DND-41 (cell line): ENCODE results near the gene FBXL13.
"Not testable (repeated sequence)": the region's sequence is repeated elsewhere in the genome, so short reads cannot be mapped to it uniquely, and the experiment has no call there.

Source experiments
- ATAC-seq: fragments of 200-7000 bp; cut with Tn5 transposase; 3 replicates; pipeline ENCODE4 v1.9.1; 2021; ENCODE audit warnings: low read depth; ENCODE audit not compliant: insufficient read depth
- DNase-seq: peaks from one replicate; pipeline ENCODE4 v3.0.0-alpha.2; 2020
- H2AFZ ChIP-seq: 2 replicates; pipeline ENCODE4 v1.6.0; 2012; ENCODE audit warnings: low read depth, low read length
- H3K27ac ChIP-seq: 2 replicates; pipeline ENCODE4 v1.5.1; 2012; ENCODE audit warnings: low read length, inconsistent platforms
- H3K27me3 ChIP-seq: fragments of 200-600 bp; sonication (generic); 2 replicates; pipeline ENCODE4 v1.6.0; 2012; ENCODE audit warnings: low read length, mild to moderate bottlenecking, inconsistent platforms; ENCODE audit not compliant: insufficient read depth, poor library complexity
- H3K36me3 ChIP-seq: 2 replicates; pipeline ENCODE4 v1.5.1; 2012; ENCODE audit warnings: low read length, inconsistent platforms; ENCODE audit not compliant: insufficient read depth
- H3K4me1 ChIP-seq: 2 replicates; pipeline ENCODE4 v1.5.1; 2012; ENCODE audit warnings: mild to moderate bottlenecking, low read length; ENCODE audit not compliant: insufficient read depth
- H3K4me2 ChIP-seq: 2 replicates; pipeline ENCODE4 v1.6.0; 2012; ENCODE audit warnings: mild to moderate bottlenecking, moderate library complexity, low read length, inconsistent platforms; ENCODE audit not compliant: insufficient read depth
- H3K4me3 ChIP-seq, 2 experiments: fragments of 200-600 bp in 1 of 2; shearing (Covaris generic) in 1 of 2; 2 replicates each; pipeline ENCODE4 v1.5.1; 2012 to 2016; ENCODE audit warnings: inconsistent platforms in 2 of 2, low read length in 2 of 2, mild to moderate bottlenecking in 2 of 2, low read depth in 1 of 2, moderate library complexity in 1 of 2
- H3K79me2 ChIP-seq: 2 replicates; pipeline ENCODE4 v1.6.0; 2012; ENCODE audit warnings: low read length, inconsistent platforms; ENCODE audit not compliant: insufficient read depth
- H3K9ac ChIP-seq: 2 replicates; pipeline ENCODE4 v1.6.0; 2012; ENCODE audit warnings: low read depth, mild to moderate bottlenecking, inconsistent platforms, low read length, moderate library complexity
- H3K9me3 ChIP-seq: 2 replicates; pipeline ENCODE4 v1.5.1; 2012; ENCODE audit warnings: low read length, moderate library complexity, mild to moderate bottlenecking, inconsistent platforms; ENCODE audit not compliant: insufficient read depth, severe bottlenecking
- H4K20me1 ChIP-seq: 2 replicates; pipeline ENCODE4 v1.6.0; 2012; ENCODE audit warnings: low read length; ENCODE audit not compliant: insufficient read depth
- EZH2 ChIP-seq: IDR thresholded peaks from 3 replicates; pipeline ENCODE4 v1.6.1; 2012; ENCODE audit warnings: borderline replicate concordance, low read depth, mild to moderate bottlenecking, moderate library complexity, low read length, inconsistent platforms; ENCODE audit not compliant: severe bottlenecking
- TF ChIP-seq, protein P1 (sequence below): IDR thresholded peaks from 2 replicates; pipeline ENCODE4 v1.5.1; 2012; ENCODE audit warnings: borderline replicate concordance, low read length, moderate library complexity, mild to moderate bottlenecking; ENCODE audit not compliant: poor library complexity, severe bottlenecking; ENCODE audit errors: extremely low read depth

FBXL13 gene

DNA sequence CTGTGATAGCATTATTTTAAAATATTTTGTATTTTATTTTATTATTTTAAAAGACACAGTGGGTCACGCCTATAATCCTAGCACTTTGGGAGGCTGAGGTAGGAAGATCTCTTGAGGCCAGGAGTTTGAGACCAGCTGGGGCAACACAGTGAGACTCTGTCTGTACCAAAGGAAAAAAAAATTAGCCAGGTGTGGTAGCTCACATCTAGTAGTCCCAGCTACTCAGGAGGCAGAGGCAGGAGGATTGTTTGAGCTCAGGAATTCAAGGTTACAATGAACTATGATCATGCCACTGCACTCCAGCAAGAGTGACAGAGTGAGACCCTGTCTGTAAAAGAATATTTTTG, 37.1 kb downstream of the FBXL13 start:
- H2AFZ ChIP-seq = no peak overlapping the region
- no peaks in the 10 kb centered on the region for H3K27me3 ChIP-seq
- H3K27ac ChIP-seq = no peak overlapping the region
- H4K20me1 ChIP-seq = no peaks in the 10 kb centered on the region
- ATAC-seq = no peak
- no peaks in the 10 kb centered on the region for H3K9me3 ChIP-seq
- H3K9ac ChIP-seq = no peak overlapping the region
- H3K79me2 ChIP-seq = no peaks in the 10 kb centered on the region
- H3K4me2 ChIP-seq = no peak overlapping the region
- no peaks in the 10 kb centered on the region for H3K36me3 ChIP-seq
- H3K4me3 ChIP-seq = no peak overlapping the region
- DNase-seq = no peak
- H3K4me1 ChIP-seq = no peaks in the 10 kb centered on the region
- TF ChIP-seq EZH2 = no peak
- TF ChIP-seq, protein P1, sequence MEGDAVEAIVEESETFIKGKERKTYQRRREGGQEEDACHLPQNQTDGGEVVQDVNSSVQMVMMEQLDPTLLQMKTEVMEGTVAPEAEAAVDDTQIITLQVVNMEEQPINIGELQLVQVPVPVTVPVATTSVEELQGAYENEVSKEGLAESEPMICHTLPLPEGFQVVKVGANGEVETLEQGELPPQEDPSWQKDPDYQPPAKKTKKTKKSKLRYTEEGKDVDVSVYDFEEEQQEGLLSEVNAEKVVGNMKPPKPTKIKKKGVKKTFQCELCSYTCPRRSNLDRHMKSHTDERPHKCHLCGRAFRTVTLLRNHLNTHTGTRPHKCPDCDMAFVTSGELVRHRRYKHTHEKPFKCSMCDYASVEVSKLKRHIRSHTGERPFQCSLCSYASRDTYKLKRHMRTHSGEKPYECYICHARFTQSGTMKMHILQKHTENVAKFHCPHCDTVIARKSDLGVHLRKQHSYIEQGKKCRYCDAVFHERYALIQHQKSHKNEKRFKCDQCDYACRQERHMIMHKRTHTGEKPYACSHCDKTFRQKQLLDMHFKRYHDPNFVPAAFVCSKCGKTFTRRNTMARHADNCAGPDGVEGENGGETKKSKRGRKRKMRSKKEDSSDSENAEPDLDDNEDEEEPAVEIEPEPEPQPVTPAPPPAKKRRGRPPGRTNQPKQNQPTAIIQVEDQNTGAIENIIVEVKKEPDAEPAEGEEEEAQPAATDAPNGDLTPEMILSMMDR = no peak

DNA sequence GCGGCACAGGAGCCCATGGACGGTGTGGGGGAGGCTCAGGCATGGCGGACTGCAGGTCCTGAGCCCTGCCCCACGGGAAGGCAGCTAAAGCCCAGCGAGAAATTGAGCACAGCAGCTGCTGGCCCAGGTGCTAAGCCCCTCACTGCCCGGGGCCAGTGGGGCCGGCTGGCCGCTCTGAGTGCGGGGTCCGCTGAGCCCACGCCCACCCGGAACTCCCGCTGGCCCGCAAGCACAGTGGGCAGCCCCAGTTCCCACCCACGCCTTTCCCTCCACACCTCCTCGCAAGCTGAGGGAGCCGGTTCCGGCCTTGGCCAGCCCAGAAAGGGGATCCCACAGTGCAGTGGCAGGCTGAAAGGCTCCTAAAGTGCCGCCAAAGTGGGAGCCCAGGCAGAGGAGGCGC, 40.3 kb downstream of the FBXL13 start:
- not testable (repeated sequence) for H3K27me3 ChIP-seq, H3K9ac ChIP-seq, H3K36me3 ChIP-seq, H3K79me2 ChIP-seq, H2AFZ ChIP-seq, H3K4me3 ChIP-seq, H4K20me1 ChIP-seq, DNase-seq, H3K9me3 ChIP-seq, H3K27ac ChIP-seq, H3K4me2 ChIP-seq, H3K4me1 ChIP-seq, ATAC-seq

DNA sequence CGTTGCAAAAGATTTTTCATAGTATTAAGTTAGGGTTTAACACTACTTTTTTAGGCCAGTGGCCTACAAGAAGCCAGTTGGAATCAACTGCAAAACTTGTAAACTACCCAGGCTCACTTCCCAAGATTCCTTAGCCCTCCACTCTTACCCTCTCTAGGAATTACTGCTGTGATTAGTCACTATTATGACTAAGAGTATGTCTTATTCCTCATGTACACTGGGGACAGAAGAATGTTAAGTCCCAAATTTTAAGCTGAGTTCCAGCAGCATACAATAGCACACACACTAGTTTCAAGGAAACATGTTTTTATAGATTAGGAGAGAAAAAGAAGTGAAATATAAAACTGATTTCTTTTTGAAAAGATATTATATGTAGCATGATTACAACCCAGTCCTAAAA, 42.8 kb downstream of the FBXL13 start:
- TF ChIP-seq, protein P1 = no peak
- no peak for TF ChIP-seq EZH2
- Histone ChIP-seq H3K27ac (no peak overlapping the region), H2AFZ (no peak overlapping the region), H3K36me3 (no peaks in the 10 kb centered on the region), H3K4me2 (no peak overlapping the region), H4K20me1 (no peaks in the 10 kb centered on the region), H3K4me3 (no peak overlapping the region), H3K9ac (no peak overlapping the region), H3K4me1 (no peaks in the 10 kb centered on the region), H3K27me3 (no peaks in the 10 kb centered on the region), H3K79me2 (no peaks in the 10 kb centered on the region), H3K9me3 (no peaks in the 10 kb centered on the region)
- DNase-seq (no peak), ATAC-seq (no peak)

DNA sequence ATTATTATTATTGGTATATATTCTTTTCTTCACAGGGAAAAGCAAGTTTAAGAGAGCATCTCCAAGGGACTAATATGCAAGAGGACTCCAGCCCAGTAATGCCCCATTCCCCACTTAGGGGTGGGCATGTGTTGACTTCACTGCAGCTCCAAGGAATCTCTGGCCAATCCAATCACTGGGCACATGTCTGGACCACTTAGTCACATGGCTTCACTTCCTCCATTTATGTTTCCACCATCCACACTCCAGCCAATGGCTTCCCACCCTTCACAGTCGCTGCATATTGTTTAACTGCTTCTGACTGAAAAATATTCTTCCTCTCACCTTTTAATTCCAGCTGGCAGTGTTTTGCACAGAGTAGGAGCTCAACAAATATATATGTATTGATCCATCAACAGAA, 43.6 kb downstream of the FBXL13 start:
- no peaks in the 10 kb centered on the region for H4K20me1 ChIP-seq
- no peak overlapping the region for H3K27ac ChIP-seq
- H3K36me3 ChIP-seq = no peaks in the 10 kb centered on the region
- H3K4me2 ChIP-seq = no peak overlapping the region
- ATAC-seq (no peak), DNase-seq (no peak)
- H3K4me3 ChIP-seq = no peak overlapping the region
- H3K27me3 ChIP-seq = no peaks in the 10 kb centered on the region
- H3K9me3 ChIP-seq = no peaks in the 10 kb centered on the region
- H3K9ac ChIP-seq = no peak overlapping the region
- TF ChIP-seq EZH2 = no peak
- TF ChIP-seq, protein P1 = no peak
- H3K4me1 ChIP-seq = no peaks in the 10 kb centered on the region
- H3K79me2 ChIP-seq = no peaks in the 10 kb centered on the region
- no peak overlapping the region for H2AFZ ChIP-seq
